IMR-90 (cell line): Measurements from ENCODE around the gene SLC15A2.

Experiments
- BHLHE40 ChIP-seq: fragments of 150-350 bp; IDR thresholded peaks from 2 replicates; pipeline ENCODE4 v1.6.1; 2016; ENCODE audit warnings: mild to moderate bottlenecking, low read depth, low read length
- CTCF ChIP-seq: conservative IDR thresholded peaks from 2 replicates; pipeline ENCODE4 v1.5.1; 2012; ENCODE audit warnings: mild to moderate bottlenecking, low read depth, low read length, improper control_type of control experiment
- MAFK ChIP-seq: IDR thresholded peaks from 2 replicates; pipeline ENCODE4 v1.6.1; 2012; ENCODE audit warnings: low read depth, low read length, improper control_type of control experiment
- POLR2A ChIP-seq: IDR thresholded peaks from 2 replicates; pipeline ENCODE4 v1.6.1; 2012; ENCODE audit warnings: mild to moderate bottlenecking, low read depth, low read length
- RFX5 ChIP-seq: IDR thresholded peaks from 2 replicates; pipeline ENCODE4 v1.8.0; 2012; ENCODE audit warnings: low read depth, mild to moderate bottlenecking, low read length, moderate library complexity

GRCh38 chr3:121870717-121871116, 23.5 kb upstream of the SLC15A2 start:
- TF ChIP-seq MAFK (no peak), CTCF (no peak), POLR2A (no peak), BHLHE40 (no peak), RFX5 (no peak)
